ENCODE results near the gene SHB. TPM values are rescaled to one million over a fixed set of nuclear protein-coding genes. Genes with fewer than 3 reads are reported as not detected.

Gene SHB
- total and polyA plus RNA-seq, 2 of the 13 experiments (the other 11 are each of a cell fraction or from before 2014, with no cell fraction given) = 19.4 to 20.7 TPM

DNA sequence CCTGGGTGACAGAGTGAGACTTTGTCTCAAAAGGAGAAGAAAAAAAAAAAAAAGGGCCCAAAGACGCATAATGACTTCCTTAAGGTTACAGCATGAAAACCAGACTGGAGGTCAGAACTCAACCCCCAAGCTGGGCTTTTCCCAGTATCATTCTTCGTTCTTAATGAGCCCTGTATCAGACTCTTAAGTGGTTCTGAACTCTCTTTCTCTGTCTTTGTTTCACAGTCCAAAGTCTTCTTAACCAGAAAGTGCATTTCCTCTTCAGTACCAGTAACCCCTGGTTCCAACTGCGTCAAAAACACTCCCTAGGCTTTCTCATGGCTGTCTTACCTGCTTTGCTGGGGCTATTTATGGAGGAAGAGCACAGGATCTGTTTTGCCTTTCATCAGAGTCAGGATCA is 38.4 kb upstream of the SHB start:
- H3K79me2 ChIP-seq (ENCODE audit: insufficient read depth, low read length) = no peaks in the 10 kb centered on the region
- H3K27me3 ChIP-seq (ENCODE audit: control insufficient read depth in 1 of 2, insufficient read depth in 2 of 2, low read length in 2 of 2) = peaks cover 0 to 11% of the 10 kb centered on the region in 2 experiments; a peak in 3 of 5 replicates
- ChIA-PET CTCF (ENCODE audit: low intra/inter-chr PET ratio, low total read pairs) (no interaction called here), POLR2A (interaction anchor here (1.0 kb wide), 1 partner anchor 8 kb away, joined by 3 read pairs; no protein-coding TSS in a partner anchor)
- TF ChIP-seq KLF11 (CRISPR knock-in tag; IDR thresholded peaks at IDR 0.05) (no peak), ZBTB38 (CRISPR knock-in tag; IDR thresholded peaks at IDR 0.05) (no peak), RFX1 (IDR thresholded peaks at IDR 0.05) (no peak)
- FAIRE-seq (no peak), ATAC-seq (no peak), DNase-seq (ENCODE audit: low spot score) (no peak)
- no peaks in the 10 kb centered on the region for H3K36me3 ChIP-seq (replicated peaks in 1 of 2; ENCODE audit: control insufficient read depth in 1 of 2, insufficient read depth in 2 of 2, low read length in 2 of 2)
- H3K4me3 ChIP-seq (replicated peaks in 1 of 3; ENCODE audit: insufficient read depth in 1 of 3, low read depth in 2 of 3, low read length in 3 of 3) = no peak overlapping the region
- in situ Hi-C loops (cut with HindIII; ENCODE audit: extremely low pct_ligation_motif_present, low pct_unique_long_range_greater_than_20kb) = no loop called here
- H3K9me3 ChIP-seq (ENCODE audit: low read length) = no peaks in the 10 kb centered on the region
- no peaks in the 10 kb centered on the region for H4K20me1 ChIP-seq (ENCODE audit: insufficient read depth, low read length)
- no peak overlapping the region for H3K9ac ChIP-seq (ENCODE audit: insufficient read depth, low read depth, low read length)
- no peak overlapping the region for H2AFZ ChIP-seq (ENCODE audit: low read length)
- WGBS (ENCODE audit: low lambda C conversion rate) = 63% methylated on average over 3 of the region's 3 CpGs
- H3K4me2 ChIP-seq (ENCODE audit: low read depth, low read length) = no peak overlapping the region
- intact Hi-C loops (cut with micrococcal nuclease; ENCODE audit: unreplicated experiment) = no loop called here
- H3K27ac ChIP-seq (ENCODE audit: extremely low read length, insufficient read depth, low read length) = no peak overlapping the region
- BruUV-seq (replicated peaks) = no TSS peak
- H3K4me1 ChIP-seq (ENCODE audit: insufficient read depth, low read length) = no peaks in the 10 kb centered on the region

DNA sequence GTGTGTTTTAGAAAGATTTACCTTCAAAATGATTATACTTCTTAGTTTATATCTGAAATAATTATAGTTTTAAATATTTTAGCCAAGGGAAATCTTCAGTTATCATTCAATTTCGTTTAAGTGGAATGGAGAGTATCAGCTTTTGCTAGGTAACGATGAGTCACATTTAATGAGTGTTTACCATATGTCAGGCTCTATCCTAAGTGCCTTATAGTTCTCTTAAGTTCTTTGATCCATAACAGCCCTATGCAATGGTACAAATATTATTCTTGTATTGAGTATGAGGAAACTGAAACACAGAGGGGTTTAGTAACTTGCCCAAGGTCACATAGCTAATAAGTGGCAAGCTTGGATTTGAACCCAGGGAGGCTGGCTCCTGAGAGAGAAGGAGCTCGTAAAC is 37.5 kb upstream of the SHB start:
- H3K27me3 ChIP-seq (ENCODE audit: control insufficient read depth in 1 of 2, insufficient read depth in 2 of 2, low read length in 2 of 2) = peaks cover 0 to 9% of the 10 kb centered on the region in 2 experiments; a peak in 3 of 5 replicates
- no peaks in the 10 kb centered on the region for H3K4me1 ChIP-seq (ENCODE audit: insufficient read depth, low read length)
- H3K9me3 ChIP-seq (ENCODE audit: low read length) = no peaks in the 10 kb centered on the region
- H3K4me3 ChIP-seq (replicated peaks in 1 of 3; ENCODE audit: insufficient read depth in 1 of 3, low read depth in 2 of 3, low read length in 3 of 3) = no peak overlapping the region
- BruUV-seq (replicated peaks) = no TSS peak
- H2AFZ ChIP-seq (ENCODE audit: low read length) = no peak overlapping the region
- ChIA-PET CTCF (ENCODE audit: low intra/inter-chr PET ratio, low total read pairs) (no interaction called here), POLR2A (no interaction called here)
- H3K36me3 ChIP-seq (replicated peaks in 1 of 2; ENCODE audit: control insufficient read depth in 1 of 2, insufficient read depth in 2 of 2, low read length in 2 of 2) = no peaks in the 10 kb centered on the region
- WGBS (ENCODE audit: low lambda C conversion rate) = 4% methylated on average over 3 of the region's 3 CpGs
- H3K9ac ChIP-seq (ENCODE audit: insufficient read depth, low read depth, low read length) = no peak overlapping the region
- TF ChIP-seq STAT5B (CRISPR knock-in tag; IDR thresholded peaks at IDR 0.05) (no peak), PCBP2 (optimal IDR thresholded peaks at IDR 0.05; ENCODE audit: low read depth, low read length, poor library complexity, severe bottlenecking) (no peak), ZNF616 (CRISPR knock-in tag; IDR thresholded peaks at IDR 0.05; ENCODE audit: low read depth) (no peak), RBM39 (IDR thresholded peaks at IDR 0.05; ENCODE audit: low read depth, low read length, poor library complexity, severe bottlenecking) (no peak), ZNF3 (CRISPR knock-in tag; IDR thresholded peaks at IDR 0.05) (no peak), SOX5 (CRISPR knock-in tag; IDR thresholded peaks at IDR 0.05; ENCODE audit: borderline replicate concordance) (no peak), KDM3A (CRISPR knock-in tag; IDR thresholded peaks at IDR 0.05; ENCODE audit: low read depth) (no peak), ZC3H4 (CRISPR knock-in tag; IDR thresholded peaks at IDR 0.05; ENCODE audit: borderline replicate concordance) (no peak), ATF7-NPFF (CRISPR knock-in tag; IDR thresholded peaks at IDR 0.05; ENCODE audit: low read depth) (no peak), JUND (CRISPR knock-in tag; IDR thresholded peaks at IDR 0.05) (no peak), KLF16 (CRISPR knock-in tag; IDR thresholded peaks at IDR 0.05) (no peak), ZNF282 (IDR thresholded peaks at IDR 0.05; ENCODE audit: partially characterized antibody) (no peak)
- TF ChIP-seq, protein P1, sequence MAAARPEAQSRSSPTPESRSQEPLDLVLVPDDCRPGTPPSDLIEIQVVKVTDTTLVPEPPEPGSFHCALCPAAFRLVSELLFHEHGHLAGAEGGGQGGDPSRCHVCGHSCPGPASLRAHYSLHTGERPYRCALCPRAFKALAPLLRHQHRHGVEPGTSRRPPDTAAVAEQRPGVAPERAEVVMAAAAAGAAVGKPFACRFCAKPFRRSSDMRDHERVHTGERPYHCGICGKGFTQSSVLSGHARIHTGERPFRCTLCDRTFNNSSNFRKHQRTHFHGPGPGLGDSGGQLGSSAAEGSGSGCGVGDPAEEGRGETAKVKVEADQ (CRISPR knock-in tag; IDR thresholded peaks at IDR 0.05; ENCODE audit: borderline replicate concordance) = no peak
- TF ChIP-seq, protein P2, sequence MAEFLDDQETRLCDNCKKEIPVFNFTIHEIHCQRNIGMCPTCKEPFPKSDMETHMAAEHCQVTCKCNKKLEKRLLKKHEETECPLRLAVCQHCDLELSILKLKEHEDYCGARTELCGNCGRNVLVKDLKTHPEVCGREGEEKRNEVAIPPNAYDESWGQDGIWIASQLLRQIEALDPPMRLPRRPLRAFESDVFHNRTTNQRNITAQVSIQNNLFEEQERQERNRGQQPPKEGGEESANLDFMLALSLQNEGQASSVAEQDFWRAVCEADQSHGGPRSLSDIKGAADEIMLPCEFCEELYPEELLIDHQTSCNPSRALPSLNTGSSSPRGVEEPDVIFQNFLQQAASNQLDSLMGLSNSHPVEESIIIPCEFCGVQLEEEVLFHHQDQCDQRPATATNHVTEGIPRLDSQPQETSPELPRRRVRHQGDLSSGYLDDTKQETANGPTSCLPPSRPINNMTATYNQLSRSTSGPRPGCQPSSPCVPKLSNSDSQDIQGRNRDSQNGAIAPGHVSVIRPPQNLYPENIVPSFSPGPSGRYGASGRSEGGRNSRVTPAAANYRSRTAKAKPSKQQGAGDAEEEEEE (CRISPR knock-in tag; IDR thresholded peaks at IDR 0.05; ENCODE audit: borderline replicate concordance) = no peak
- intact Hi-C loops (cut with micrococcal nuclease; ENCODE audit: unreplicated experiment) = no loop called here
- DNase-seq (ENCODE audit: low spot score) (no peak), FAIRE-seq (no peak), ATAC-seq (no peak)
- no peak overlapping the region for H3K27ac ChIP-seq (ENCODE audit: extremely low read length, insufficient read depth, low read length)
- no peaks in the 10 kb centered on the region for H3K79me2 ChIP-seq (ENCODE audit: insufficient read depth, low read length)
- H3K4me2 ChIP-seq (ENCODE audit: low read depth, low read length) = no peak overlapping the region
- in situ Hi-C loops (cut with HindIII; ENCODE audit: extremely low pct_ligation_motif_present, low pct_unique_long_range_greater_than_20kb) = no loop called here
- no peaks in the 10 kb centered on the region for H4K20me1 ChIP-seq (ENCODE audit: insufficient read depth, low read length)

All from HepG2 (cell line).